ENCODE results near the gene CREB3L1.

Gene CREB3L1

DNA sequence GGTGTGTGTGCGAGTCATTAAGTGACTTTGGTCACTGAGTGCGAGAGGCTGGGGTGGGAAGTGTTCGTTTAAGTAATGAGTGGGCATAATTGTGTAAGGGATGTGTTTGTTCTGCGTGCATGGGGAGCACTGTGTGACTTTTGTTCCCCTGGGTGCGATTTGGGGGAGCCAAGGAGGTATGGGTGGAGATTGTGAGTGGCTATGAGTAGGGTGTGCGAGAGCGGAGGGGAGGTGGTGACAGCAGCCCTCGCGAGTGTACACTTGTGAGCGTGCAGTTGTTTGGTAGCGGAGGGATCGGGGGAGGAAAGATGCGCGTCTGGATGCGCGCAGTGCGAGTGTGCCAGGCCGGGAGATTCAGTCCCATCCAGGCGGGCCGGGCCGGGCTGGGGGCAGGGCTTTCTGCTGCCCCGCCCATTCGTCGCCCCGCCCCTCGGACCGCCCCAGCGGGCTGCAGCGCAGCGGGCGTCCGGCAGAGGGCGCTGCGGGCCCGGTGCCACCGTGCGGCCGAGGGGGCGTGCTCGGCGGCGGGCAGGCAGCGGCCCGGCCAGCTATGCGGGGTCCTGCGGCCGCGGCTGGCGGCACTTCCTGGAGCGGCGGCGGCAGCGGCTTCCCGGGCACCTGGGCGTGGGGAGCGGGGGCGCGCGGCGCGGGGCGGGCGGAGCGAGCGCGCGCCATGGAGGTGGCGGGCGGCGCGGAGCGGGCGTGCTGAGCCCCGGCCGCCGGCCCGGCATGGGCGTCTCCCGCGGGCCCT lies 69.6 kb downstream of the CREB3L1 start, which contains the start of gene DGKZ:
DGKZ (plus strand) TSS at position 578 of the 751 bp plus-strand sequence. CDS start 197 bp downstream, outside the sequence.
- peak; percentile 89 for DNase-seq

- no peak for DNase-seq
Measured at GRCh38 chr11:46347637-46348311, 70.3 kb downstream of the CREB3L1 start.

- DNase-seq, result no peak
Measured at GRCh38 chr11:46348566-46349401, 71.3 kb downstream of the CREB3L1 start.

- DNase-seq, result no peak
Measured at GRCh38 chr11:46350695-46351094, 73.2 kb downstream of the CREB3L1 start.

- DNase-seq, result no peak
Measured at GRCh38 chr11:46351148-46351547, 73.7 kb downstream of the CREB3L1 start.

DNA sequence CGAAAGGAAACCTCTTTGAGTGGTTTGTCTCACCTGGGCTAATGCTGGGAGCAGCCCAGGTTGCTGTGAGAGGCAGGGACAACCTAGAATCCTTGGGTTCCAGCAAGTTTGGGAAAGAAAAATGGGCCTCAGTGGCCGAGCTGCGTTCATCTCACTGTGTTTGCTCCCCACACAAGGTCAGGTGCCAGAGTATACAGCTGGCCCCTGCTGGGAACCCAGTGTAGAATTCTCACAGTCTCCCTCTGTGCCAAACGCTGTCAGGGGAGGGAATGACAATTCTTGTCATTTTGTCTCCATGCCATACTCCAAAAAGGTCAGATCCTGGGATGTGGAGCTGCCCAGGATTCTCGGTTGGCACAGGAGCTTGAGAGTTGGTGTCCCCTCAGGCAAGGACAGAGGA lies 74.1 kb downstream of the CREB3L1 start:
- DNase-seq, result no peak

DNA sequence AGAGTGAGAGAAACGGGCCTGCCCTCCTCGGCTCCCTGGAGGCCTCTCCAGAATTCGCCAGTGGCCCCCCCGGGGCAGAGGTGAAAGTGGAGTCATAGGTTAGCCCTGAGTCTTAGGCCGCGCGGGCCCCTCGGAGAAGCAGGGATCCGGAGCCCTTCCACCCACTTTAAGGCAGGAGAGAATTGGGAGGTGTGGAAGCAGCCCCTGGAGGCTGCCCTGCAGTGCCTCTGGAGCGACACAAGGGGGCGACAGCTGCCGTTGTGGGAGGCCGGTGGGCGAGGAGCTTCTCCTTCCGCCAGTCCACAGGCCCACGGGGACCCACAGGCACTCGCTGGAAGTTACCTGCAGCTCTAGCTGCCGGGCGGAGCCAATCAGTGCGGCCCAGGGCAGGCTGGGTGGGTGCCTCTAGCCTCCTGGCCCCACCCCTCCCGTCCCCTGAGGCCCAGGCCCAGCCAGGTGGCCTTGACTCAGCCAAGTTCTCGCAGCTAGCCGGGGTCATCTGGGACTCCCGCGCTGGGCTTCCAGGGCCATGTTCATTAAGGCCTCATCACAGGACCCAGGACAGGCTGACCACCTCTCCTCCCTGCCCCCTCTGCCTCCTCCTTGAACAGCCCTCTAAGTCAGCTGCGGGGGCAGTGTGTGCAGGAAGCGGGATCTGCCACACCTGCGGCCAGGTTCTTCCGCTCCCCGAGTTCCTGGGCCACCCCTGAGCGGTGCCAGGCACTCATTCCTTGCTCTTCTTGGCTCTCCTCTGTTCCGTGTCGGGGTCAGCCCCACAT lies 74.8 kb downstream of the CREB3L1 start:
- peak; percentile 36 for DNase-seq

GRCh38 chr11:46353698-46354097 lies 76.2 kb downstream of the CREB3L1 start:
- no peak for DNase-seq

DNA sequence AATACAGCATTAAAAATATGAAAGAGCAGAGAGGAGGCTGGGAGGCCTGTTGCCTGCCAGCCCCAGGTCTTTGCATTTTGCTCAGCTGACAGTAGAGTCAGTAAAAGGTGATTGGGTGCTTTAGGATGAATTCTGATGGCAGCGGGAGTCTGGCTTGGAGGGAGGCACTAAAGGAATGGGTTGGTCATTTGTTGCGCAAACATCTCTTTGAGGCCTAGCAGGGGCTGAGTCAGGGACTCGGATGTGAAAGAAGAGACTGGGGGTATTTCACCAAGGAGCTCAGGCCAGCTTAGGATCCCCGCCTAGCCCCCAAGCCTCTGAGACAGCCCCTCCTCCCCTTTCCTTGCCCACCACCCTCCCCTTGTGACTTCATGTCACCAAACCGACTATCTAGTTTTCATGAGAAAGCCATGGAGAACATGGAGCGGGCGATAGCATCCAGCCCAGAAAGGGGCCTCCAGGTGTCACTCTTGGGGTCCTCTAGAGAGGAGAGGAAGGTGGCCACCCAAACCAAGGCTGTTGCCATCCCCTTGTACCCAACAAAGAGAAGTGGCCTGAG lies 79.5 kb downstream of the CREB3L1 start:
- no peak for DNase-seq

- DNase-seq, result no peak
Measured at GRCh38 chr11:46357483-46357936, 80.0 kb downstream of the CREB3L1 start.

- DNase-seq, result no peak
Measured at GRCh38 chr11:46359953-46360352, 82.5 kb downstream of the CREB3L1 start.

- no peak for DNase-seq
Measured at GRCh38 chr11:46360878-46361277, 83.4 kb downstream of the CREB3L1 start.

DNA sequence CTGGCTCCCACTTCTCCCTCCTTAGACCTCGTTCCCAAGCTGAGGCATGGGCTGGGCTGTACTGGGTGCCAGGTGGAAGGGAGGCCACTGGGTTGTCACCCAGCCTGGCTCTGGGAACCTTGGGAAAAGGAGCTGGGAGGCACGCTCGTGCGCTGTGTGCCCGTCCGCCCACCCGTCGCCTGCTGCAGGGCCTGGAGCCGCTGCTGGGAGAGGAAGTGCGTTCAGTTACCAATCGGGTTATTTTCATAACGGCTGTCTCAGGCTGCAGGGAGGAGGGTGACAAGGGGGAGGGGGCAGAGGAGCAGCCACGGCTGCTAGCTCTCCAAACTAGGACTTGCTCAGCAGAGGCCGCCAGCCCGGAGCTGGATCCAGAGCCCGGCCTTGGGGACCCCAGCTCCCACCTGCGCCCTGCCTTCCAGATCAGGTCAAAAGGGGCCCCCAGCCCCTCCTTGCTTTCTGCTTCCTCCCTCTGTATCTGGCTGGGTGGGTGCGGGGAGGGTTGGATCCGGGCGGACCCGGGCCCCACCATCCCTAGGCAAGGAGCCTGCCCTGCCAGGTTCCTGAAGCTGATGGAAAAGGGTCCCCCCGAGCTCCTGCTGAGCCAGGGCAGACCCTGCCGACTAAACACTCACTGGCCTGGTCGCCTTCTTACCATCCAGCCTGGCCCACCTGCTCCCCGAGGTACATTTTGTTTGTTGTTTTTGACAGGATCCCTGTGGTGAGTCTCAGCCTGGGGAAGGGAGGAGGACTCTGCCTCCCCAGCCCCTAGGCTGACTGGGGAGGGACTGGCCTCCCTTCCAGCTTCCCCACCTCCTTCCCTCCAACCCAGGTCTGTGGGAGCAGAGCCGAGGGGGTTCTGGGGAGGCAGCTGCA lies 84.1 kb downstream of the CREB3L1 start:
- peak; percentile 15 for DNase-seq

DNA sequence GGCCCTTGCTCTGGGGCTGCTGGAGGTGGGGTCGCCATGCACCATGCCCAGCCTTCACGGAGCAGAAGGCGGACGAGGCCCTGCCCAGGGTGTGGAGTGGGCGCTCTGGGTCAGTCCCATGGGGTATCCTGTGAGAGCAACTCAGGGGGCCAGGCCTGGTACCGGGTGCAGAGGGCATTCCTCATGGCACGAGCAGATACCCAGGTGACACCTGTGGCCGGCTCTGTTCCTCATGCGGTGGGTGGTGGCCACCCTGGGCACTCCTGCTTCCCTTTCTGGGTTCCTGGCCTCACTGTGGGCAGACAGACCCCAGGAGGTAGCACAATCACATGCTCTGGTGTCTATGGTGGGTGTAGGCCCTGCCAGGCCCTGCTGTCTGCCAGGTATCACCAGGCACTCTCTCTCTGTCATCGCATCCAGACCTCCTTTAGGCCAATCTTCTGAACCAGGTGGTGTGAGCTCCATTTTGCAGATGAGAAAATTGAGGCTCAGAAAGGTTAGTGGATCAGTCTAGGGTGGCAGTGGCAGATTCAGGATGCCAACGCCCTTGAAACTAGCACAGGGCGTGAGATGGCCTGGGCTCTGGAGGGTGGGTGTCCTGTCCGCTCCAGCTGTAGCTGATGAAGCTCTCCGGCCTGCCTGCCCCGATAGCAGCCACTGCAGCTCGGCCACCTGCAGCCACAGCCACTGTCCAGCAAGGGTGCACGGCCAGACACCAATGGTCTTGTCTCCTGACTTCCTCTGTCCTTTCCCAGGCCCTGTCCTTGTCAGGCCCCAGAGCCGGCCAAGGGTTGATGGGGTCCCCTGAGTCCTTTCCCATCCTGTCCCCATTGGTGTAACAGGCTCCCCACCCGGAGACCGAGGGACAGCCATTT lies 84.9 kb downstream of the CREB3L1 start:
- no peak for DNase-seq

- DNase-seq, result peak; percentile 52
Measured at GRCh38 chr11:46363031-46363407, 85.6 kb downstream of the CREB3L1 start.

DNA sequence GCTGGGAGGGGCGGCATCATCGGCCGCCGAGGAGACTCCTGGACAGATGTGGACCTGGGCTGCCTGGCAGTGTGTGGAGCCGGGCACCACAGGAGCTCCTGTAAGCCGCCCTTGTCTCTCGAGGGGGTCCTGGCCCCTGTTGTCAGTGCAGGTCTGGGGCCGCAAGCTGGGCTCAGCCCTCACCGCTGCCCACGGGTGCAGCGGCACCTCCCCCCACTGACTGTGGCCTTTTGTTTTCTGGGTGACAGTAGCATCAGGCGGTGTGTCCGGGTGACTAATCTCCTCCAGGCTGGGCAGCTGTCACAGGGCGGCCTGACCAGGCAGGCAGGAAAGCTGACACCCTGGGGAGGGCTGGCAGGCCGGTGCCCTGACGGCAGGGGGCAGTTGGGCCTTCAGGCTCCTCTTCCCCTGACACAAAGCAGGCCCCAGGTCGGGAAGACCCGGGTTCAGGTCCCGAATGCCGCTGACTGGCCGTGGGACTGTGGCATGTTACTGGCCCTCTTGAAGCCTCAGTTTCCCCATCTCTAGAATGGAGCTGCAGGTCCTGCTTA lies 86.1 kb downstream of the CREB3L1 start:
- peak; percentile 78 for DNase-seq

- DNase-seq, result no peak
Measured at GRCh38 chr11:46364056-46364455, 86.6 kb downstream of the CREB3L1 start.

DNA sequence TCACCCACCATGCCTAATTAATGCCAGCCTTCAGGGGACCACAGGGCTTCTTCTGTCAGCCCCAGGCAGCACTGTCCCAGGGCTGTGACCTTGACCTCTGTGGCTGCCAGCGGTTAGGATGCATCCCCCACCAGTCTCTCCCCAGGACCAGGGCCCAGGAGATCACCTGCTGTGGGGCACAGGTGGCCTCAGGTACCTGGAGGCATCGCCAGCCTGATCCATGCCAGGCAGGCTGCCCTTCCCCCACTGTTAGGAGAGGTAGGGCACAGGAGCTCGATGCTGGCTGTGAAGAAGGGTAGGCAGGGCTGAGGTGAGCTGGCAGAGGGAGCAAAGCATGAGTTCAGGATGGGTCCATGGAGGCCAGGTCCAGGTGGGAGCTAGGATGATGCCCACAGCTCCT lies 87.3 kb downstream of the CREB3L1 start:
- DNase-seq, result no peak

GRCh38 chr11:46366260-46366659 lies 88.8 kb downstream of the CREB3L1 start:
- DNase-seq, result no peak

DNA sequence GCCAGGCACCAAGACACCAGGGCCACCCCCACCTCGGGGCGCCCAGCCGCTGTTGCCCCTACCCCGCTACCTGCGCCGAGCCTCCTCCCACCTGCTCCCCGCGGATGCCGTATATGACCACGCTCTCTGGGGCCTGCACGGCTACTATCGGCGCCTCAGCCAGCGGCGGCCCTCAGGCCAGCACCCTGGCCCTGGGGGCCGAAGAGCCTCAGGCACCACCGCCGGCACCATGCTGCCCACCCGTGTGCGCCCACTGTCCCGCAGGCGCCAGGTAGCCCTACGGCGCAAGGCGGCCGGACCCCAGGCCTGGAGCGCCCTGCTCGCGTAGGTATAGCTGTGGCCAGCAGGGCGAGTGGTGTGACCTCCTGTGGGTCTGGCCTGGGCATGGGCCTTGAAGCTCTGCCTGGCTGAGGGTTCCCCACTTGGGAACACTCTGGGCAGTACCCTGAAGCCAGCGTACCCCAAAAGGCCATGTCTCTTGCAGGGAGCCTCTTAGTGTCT lies 89.2 kb downstream of the CREB3L1 start:
- no peak for DNase-seq
